Suppressor macrophage treated with lipopolysaccharide for 4 hours (primary cell): Measurements from ENCODE around the gene MICU2.
A peak's percentile ranks its signal among the peaks of the same experiment; 100 is the strongest.

Experiments used
- DNase-seq: peaks from one replicate; pipeline ENCODE4 v3.0.0-alpha.2; 2020

MICU2 gene

DNA sequence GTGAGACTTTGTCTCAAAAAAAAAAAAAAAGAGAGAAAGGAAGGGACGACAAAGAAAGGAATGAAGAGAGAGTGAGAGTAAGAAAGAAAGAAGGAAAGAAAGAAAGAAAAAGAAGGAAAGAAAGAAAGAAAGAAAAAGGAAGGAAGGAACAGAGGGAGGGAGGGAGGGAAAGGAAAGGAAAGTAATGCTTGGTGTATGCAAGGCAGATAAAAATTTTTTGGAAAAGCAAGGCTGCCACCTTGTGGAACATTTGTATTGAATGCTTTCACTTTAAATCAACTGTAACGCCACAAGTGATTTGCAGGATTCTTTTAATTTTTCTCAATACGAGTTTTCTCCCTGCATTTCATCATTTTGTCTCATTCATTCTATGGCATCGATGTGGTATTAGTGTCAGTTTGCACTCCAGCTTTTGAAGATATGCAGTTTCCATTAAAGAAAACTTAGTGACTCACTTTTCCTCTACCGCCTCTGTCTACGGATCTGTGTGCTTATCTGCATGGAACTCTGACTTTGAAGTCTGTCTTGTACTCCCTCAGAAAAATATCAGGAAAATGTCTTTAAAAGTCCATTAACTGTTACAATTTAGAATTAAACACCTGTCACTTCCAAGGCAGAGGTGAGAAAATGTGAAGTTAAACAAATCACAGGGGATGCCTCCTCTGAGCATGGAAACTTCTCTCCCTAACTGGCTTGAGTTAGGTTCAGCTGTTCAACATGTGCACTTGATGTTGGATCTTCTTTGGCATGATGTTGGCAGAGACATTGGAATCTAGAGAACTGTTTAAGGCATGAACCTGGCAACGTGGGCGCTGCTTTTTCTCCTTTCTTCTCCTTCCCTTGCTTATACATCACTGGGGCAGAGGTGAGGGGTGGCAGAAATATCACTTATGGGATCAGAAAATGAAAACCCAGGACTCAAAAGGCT is 124.8 kb downstream of the MICU2 start:
- DNase-seq = peak; percentile 79

DNA sequence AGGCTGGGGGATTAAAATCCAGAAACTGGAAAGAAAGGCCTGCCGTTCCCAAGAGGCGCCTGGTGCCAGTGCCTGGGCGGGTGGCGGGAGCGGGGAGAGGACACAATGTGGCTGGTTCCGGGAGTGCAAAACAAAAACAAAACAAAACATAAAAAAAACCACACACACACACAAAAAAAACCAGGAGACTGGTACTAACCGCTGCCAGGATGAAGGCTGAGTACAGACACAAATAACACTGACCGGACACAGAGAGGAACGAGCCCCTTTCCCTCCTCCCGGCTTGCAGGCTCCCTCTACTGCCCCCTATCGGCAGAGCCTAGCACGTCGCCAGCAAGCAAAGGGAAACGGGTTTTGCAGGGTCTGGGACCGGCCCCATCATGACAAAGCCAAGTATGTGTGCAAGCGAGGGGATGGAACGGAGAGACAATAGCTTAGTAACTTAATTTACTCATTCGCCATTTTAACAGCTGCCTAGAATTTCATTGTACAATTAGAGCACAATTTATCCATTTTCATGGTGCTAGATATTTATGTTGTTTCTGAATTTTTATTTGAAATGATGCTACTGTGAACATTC is 127.0 kb downstream of the MICU2 start:
- DNase-seq = peak; percentile 91

DNA sequence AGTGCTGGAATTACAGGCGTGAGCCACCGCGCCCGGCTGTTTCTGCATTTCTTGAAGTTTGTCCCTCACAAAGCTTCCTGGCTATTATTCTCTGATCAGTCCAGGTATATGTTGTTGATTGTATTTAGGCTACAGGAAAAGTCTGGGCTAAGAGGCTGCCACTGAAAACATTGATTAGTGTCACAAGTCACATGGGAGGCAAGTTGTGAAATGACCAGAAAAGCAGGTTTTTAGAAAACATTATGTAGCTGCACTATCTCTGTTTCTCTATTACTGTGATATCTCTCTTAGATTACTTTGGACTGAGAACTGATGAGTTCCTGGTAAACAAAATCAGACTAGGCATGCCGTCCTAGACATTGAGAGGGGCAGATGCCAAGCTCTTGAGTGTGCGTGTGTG is 128.9 kb downstream of the MICU2 start:
- DNase-seq = no peak

- DNase-seq = no peak
Measured at GRCh38 chr13:21470785-21471184, 133.2 kb downstream of the MICU2 start.

DNA sequence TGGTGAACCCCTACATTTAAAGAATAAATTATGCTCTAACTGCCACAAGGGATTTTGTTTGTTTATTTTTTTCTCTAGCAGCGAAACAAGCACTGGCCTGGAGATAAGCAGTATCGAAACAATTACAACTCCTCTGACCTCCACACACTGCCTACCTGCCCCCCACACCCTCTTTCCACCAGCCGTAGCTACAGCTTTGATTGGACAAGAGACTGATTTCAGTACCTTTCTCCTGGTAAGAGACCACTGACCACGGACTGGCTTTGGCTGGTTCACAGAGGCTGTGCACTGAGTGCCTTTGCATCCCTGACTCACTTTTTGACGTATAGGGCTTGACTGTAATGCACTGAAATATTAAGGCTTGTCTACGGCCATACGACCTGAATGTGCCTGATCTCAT is 137.4 kb downstream of the MICU2 start:
- DNase-seq = no peak

DNA sequence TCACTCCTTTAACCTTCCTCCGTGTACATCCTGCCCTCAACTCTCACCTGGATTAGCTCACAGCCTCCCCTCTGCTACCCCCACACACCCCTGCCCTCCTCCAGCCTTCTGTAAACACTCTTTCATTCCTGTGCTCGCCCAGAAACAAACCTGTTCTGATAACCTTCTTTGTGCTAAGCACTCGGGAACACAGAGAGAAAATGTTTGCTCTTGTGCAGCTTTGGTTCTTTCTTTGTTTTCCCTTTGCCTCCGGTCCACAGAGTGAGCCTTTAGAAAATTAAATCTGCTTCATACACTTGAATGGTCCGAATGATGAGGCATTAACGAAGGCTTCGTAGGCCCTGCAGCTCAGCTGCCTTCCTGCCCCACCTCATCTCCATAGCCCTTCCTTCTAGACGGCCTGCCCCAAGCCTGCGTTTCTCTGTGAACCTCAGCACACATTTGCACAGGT is 138.2 kb downstream of the MICU2 start:
- DNase-seq = no peak

- no peak for DNase-seq
Measured at GRCh38 chr13:21463424-21463823, 140.5 kb downstream of the MICU2 start.

GRCh38 chr13:21461131-21461530 is 142.8 kb downstream of the MICU2 start:
- no peak for DNase-seq

DNA sequence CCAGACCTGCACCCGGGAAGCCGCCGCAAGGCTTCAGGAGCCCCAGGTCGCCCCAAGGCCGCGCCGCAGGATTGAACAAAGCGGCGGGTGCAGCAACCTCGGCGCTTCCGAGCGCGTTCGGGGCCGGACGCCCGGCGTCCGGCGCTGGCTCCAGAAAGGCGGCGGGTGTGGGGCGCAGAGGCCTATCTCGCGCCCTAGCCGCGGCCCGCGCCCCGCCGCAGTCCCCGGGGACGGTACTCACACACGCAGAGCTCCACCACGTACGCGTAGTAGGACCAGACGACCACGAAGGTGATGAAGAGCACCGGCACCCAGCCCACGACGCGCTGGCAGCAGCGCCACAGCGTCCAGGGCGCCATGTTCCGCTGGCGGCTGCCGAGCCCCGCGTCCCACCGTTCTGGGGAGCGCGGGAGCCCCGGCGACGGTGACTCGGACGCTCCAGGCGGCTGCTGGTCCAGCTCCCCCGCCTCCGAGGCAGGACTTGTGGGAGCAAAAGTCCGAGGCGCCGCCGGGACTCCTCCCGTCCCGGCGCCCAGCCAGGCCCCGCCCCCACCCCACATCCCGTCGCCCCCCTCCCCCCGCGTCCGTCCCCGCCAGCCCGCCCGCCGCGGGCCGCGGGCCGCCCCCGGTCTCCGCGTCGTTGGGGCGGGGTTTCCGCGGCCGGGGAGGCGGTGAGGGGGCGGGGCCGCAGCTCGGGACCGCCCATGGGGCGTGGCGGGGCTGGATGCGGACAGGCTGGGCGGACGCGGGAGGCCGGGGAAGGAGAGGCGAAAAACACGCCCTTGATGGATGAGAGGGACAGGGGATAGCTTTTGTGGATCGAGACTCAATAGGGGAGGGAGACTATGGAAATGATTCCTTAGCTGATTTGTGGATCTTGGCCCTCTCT is 144.9 kb downstream of the MICU2 start, which contains the start of gene ZDHHC20:
Gene ZDHHC20 (minus strand): TSS at position 491 of the 889 bp plus-strand sequence. CDS start 132 bp downstream, at position 359.
- DNase-seq = peak; percentile 96

GRCh38 chr13:21458451-21458812 is 145.5 kb downstream of the MICU2 start:
- DNase-seq = peak; percentile 16

DNA sequence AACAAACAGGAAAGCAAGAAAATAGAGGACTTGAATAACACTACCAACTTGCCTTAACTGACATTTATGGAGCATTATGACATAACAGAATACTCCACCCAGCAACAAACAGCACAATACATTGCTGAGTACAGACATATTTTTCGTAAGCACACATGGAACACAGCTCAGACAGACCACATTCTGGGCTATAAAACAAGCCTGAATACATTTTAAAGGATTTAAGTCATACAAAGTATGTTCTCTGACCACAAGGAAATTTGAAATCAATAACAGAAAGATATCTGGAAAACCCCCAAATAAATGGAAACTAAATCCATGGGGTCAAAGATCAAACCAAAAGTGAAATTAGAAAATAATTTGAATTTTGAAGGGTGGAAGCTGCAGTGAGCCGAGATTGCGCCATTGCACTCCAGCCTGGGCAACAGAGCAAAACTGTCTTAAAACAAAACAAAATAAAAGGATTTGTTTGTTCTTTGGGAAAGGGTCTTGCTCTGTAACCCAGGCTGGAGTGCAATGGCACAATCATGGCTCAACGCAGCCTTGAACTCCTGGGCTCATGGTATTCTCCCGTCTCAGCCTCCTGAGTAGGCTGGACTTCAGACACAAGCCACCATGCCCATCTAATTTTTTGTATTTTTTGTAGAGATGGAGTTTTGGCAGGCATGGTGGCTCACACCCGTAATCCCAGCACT is 150.4 kb downstream of the MICU2 start:
- DNase-seq = peak; percentile 48

GRCh38 chr13:21450936-21451335 is 153.0 kb downstream of the MICU2 start:
- peak; percentile 66 for DNase-seq

DNA sequence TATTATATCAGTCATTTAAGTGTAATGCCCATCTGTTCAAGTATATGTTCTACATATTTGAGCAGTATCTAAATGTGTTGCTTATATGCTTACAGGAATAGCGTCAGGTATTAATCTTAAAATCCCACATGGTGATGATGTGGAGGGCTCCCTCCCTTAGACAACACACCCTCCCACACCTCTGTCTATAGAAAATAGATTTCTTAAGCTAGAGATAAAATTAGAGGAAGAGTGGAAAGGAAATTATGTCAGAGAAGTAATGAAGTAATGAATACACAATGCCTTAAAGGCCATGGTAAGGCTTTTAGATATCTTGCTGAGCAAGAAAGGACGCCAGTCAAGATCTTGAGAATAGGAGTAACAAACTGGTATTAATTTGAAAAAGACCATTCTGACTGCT is 157.3 kb downstream of the MICU2 start:
- peak; percentile 22 for DNase-seq

GRCh38 chr13:21445759-21446158 is 158.2 kb downstream of the MICU2 start:
- DNase-seq = no peak

DNA sequence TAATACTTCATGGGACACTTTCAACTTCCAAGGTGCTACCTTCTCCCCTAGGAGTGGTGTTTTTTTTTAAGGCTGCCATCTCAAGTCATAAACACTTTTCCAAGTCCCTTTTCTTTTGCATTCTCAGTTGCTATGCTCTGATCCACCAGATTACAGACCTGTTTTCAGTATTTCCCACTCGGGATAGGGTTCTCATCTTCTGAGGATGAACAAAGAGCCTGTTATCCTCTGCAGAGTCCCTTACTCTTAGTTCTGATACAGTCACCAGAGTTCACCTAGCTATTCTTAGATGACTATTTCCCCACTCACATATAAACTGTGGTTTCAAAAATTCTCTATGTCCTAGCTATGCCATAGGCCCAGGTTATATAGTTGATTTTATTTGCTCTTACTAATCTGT is 160.8 kb downstream of the MICU2 start:
- DNase-seq = no peak
